GM15510 (cell line): ENCODE measurements around the gene CENPT.
A peak's percentile ranks its signal among the peaks of the same experiment; 100 is the strongest.

ENCODE experiments used
- POLR2A ChIP-seq: IDR thresholded peaks from 3 replicates; pipeline ENCODE4 v1.6.1; 2011; ENCODE audit warnings: borderline replicate concordance; ENCODE audit not compliant: insufficient read length; ENCODE audit errors: extremely low read depth

The CENPT gene

DNA sequence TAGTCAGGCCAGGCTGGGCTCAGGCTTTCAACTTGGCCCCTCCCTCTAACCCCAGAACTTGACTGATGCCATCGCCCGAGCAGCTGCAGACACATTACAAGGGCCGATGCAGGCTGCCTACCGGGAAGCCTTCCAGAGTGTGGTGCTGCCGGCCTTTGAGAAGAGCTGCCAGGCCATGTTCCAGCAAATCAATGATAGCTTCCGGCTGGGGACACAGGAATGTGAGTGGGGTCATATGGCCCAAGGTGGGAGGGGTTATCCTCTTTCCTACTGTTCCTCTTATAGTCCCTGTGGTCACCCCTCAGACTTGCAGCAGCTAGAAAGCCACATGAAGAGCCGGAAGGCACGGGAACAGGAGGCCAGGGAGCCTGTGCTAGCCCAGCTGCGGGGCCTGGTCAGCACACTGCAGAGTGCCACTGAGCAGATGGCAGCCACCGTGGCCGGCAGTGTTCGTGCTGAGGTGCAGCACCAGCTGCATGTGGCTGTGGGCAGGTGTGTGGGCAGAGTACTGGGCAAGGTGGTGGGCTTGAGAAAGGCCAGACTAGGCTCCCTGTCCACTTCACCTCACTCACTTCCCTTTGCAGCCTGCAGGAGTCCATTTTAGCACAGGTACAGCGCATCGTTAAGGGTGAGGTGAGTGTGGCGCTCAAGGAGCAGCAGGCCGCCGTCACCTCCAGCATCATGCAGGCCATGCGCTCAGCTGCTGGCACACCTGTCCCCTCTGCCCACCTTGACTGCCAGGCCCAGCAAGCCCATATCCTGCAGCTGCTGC lies 35.1 kb upstream of the CENPT start:
- TF ChIP-seq POLR2A, result no peak

DNA sequence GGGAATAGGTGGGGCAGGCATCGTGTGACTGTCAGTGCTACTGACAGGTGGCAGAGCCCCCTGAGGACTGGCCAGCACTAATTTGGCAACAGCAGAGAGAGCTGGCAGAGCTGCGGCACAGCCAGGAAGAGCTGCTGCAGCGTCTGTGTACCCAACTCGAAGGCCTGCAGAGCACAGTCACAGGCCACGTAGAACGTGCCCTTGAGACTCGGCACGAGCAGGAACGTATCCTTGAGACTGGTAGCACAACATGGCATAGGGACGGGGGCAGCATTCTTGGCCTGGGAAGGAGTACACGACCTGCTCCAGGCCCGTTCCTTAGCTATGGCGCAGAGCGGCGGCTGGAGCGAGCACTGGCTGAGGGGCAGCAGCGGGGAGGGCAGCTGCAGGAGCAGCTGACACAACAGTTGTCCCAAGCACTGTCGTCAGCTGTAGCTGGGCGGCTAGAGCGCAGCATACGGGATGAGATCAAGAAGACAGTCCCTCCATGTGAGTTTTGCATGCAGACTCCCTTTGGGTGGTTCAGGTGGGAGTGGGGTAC lies 34.2 kb upstream of the CENPT start:
- no peak for TF ChIP-seq POLR2A

DNA sequence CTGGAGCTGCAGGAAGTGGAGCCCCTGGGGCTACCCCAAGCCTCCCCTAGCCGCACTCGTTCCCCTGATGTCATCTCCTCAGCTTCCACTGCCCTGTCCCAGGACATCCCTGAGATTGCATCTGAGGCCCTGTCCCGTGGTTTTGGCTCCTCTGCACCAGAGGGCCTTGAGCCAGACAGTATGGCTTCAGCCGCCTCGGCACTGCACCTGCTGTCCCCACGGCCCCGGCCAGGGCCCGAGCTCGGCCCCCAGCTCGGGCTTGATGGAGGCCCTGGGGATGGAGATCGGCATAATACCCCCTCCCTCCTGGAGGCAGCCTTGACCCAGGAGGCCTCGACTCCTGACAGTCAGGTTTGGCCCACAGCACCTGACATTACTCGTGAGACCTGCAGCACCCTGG lies 33.1 kb upstream of the CENPT start:
- no peak for TF ChIP-seq POLR2A

DNA sequence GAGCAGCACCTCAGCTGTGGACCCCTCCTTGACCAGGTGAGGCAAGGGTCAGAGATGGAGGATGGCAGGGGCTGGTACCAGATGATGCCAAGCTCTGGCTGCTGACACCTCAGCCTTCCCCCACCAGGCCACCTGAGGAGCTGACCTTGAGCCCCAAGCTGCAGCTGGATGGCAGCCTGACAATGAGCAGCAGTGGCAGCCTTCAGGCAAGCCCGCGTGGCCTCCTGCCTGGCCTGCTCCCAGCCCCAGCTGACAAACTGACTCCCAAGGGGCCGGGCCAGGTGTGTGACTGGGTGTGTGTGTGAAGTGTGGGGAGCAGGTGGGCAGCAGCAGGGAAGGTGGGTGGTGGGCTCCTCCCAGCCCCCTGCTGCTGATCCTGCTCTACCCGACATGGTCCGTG lies 32.4 kb upstream of the CENPT start:
- TF ChIP-seq POLR2A, result no peak

- no peak for TF ChIP-seq POLR2A
Observed at GRCh38 chr16:67879462-67879861, 32.0 kb upstream of the CENPT start.

DNA sequence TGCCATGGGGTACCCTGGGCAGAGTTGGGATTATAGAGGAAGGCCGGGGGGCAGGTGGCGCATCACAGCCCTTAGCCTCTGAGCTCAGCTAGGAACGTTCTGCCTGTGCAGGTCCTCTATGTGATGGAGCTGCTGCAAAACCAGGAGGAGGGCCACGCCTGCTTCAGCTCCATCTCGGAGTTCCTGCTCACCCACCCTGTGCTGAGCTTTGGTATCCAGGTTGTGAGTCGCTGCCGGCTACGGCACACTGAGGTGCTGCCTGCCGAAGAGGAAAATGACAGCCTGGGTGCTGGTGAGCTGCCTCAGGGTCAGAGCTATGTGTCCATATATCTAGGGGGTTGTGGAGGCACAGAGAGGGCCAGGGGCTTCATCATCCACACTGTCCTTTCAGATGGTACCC lies 31.4 kb upstream of the CENPT start:
- no peak for TF ChIP-seq POLR2A

- TF ChIP-seq POLR2A, result no peak
Observed at GRCh38 chr16:67878232-67878631, 30.7 kb upstream of the CENPT start.

DNA sequence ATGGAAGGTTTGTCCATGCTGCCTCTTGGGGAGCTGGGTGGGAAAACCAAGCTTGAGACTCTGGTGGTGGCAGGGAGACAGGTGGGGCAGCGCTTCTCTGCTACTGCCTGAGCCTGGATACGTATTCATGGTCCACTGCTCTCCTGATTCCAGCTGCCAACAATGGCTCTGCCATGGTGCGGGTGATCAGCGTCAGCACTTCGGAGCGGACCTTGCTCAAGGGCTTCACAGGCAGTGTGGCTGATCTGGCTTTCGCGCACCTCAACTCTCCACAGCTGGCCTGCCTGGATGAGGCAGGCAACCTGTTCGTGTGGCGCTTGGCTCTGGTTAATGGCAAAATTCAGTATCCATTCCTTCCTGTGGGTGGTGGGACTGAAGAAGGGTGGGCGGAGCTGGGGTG lies 29.6 kb upstream of the CENPT start:
- TF ChIP-seq POLR2A, result no peak

DNA sequence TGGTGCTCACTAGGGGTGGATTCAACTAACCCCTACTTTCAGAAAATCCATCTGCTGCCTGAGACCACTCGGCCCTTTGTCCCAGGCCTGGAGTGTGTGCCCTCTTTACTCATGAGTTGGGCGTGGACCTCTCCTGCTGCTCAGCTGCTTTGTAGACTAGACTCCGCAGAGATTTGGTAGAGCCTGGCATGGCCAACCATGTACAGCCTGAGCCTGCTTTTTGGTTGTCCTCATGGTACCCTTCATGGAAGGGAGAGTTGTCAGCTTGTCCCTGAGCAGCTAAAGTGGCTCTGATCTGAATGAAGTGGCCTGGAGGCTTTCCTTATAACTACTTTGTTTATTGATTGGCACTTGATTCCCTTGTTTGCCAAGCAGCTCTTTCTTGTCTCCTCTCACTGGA lies 26.9 kb upstream of the CENPT start:
- TF ChIP-seq POLR2A, result no peak

GRCh38 chr16:67873435-67874370 lies 26.2 kb upstream of the CENPT start:
- TF ChIP-seq POLR2A, result no peak

- peak; percentile 84 for TF ChIP-seq POLR2A
Observed at GRCh38 chr16:67872631-67873434, 25.3 kb upstream of the CENPT start, which contains the start of gene EDC4. Gene EDC4 (plus strand): TSS chr16:67873052. CDS start chr16:67873262, 210 bp downstream.

- no peak for TF ChIP-seq POLR2A
Observed at GRCh38 chr16:67872131-67872630, 24.7 kb upstream of the CENPT start.

DNA sequence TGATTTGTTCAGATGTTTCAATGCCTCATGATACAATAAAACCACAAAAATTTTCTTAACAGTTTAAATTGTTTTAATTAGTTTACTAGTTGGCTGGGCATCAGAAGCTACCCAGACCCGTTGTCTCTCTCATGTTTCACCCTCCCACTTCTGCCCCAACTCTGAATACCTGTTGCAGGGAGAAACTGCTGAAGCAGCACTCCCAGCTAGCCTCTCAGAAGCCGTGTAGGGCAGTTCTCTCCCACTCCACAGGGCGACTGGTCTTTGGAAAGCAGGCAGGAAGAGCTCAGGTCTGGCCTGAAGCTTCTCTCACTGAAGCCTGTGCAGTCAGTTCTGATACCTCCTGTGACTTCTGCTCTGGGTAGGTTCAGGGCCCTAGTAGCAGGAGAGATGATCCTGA lies 23.8 kb upstream of the CENPT start:
- TF ChIP-seq POLR2A, result no peak

- TF ChIP-seq POLR2A, result no peak
Observed at GRCh38 chr16:67869653-67870052, 22.2 kb upstream of the CENPT start.
